Memory B cell (primary cell): ENCODE results near the gene OR52B4.
A peak's percentile ranks its signal among the peaks of the same experiment; 100 is the strongest.
"Not testable (repeated sequence)": the region's sequence is repeated elsewhere in the genome, so short reads cannot be mapped to it uniquely, and the experiment has no call there.

Experiments
- ATAC-seq: fragments of 150-1000 bp; cut with Tn5 transposase; 2 replicates; pipeline ENCODE4 v1.10.0; 2021; ENCODE audit warnings: low read depth, mild to moderate bottlenecking, moderate library complexity
- DNase-seq, 2 donors: peaks; one replicate each; pipeline ENCODE4 v3.0.0; 2022; ENCODE audit warnings: low spot score in 2 of 2
- H3K27ac Mint-ChIP-seq: one replicate; pipeline ENCODE4 v1.8.0; 2022; ENCODE audit warnings: mild to moderate bottlenecking, moderate library complexity, mixed read lengths
- H3K27me3 Mint-ChIP-seq: one replicate; pipeline ENCODE4 v1.8.0; 2022; ENCODE audit warnings: mixed read lengths
- H3K36me3 Mint-ChIP-seq: one replicate; pipeline ENCODE4 v1.8.0; 2022; ENCODE audit warnings: mild to moderate bottlenecking, mixed read lengths
- H3K4me1 Mint-ChIP-seq: one replicate; pipeline ENCODE4 v1.8.0; 2022; ENCODE audit warnings: mixed read lengths
- H3K4me3 Mint-ChIP-seq: one replicate; pipeline ENCODE4 v1.8.0; 2022; ENCODE audit warnings: mild to moderate bottlenecking, moderate library complexity, mixed read lengths
- H3K9me3 Mint-ChIP-seq: one replicate; pipeline ENCODE4 v1.8.0; 2022; ENCODE audit warnings: mixed read lengths

OR52B4 gene

GRCh38 chr11:4368286-4368685 is at the start of gene OR52B4:
Gene OR52B4, minus strand, starts transcription at chr11:4368386. Its CDS starts 91 bp downstream, at chr11:4368295.
- peaks cover 4% of the 10 kb centered on the region for H3K9me3 Mint-ChIP-seq
- H3K36me3 Mint-ChIP-seq, result peaks cover 2% of the 10 kb centered on the region
- no peaks in the 10 kb centered on the region for H3K4me1 Mint-ChIP-seq
- ATAC-seq (no peak), DNase-seq (no peak)
- H3K27ac Mint-ChIP-seq, result no peak within 1 kb of the TSS
- H3K4me3 Mint-ChIP-seq, result no peak within 1 kb of the TSS
- peaks cover 1% of the 10 kb centered on the region for H3K27me3 Mint-ChIP-seq

GRCh38 chr11:4416816-4417215 is 48.6 kb upstream of the OR52B4 start:
- Mint-ChIP-seq H3K4me1 (no peaks in the 10 kb centered on the region), H3K27ac (no peak overlapping the region), H3K27me3 (peaks cover 5% of the 10 kb centered on the region), H3K36me3 (no peaks in the 10 kb centered on the region), H3K9me3 (no peaks in the 10 kb centered on the region), H3K4me3 (no peak overlapping the region)
- no peak for ATAC-seq
- DNase-seq, result no peak

- ATAC-seq (no peak), DNase-seq (no peak)
- Mint-ChIP-seq H3K27ac (no peak overlapping the region), H3K4me3 (no peak overlapping the region), H3K27me3 (peaks cover 5% of the 10 kb centered on the region), H3K9me3 (no peaks in the 10 kb centered on the region), H3K36me3 (no peaks in the 10 kb centered on the region), H3K4me1 (no peaks in the 10 kb centered on the region)
These were observed 48.1 kb upstream of the OR52B4 start for GRCh38 chr11:4416306-4416705.

- H3K4me1 Mint-ChIP-seq, H3K36me3 Mint-ChIP-seq, H3K27ac Mint-ChIP-seq, H3K9me3 Mint-ChIP-seq, H3K4me3 Mint-ChIP-seq, DNase-seq, ATAC-seq: not testable (repeated sequence)
- H3K27me3 Mint-ChIP-seq, result peaks cover 16% of the 10 kb centered on the region
These were observed 38.0 kb upstream of the OR52B4 start for GRCh38 chr11:4406206-4406605.

- H3K27me3 Mint-ChIP-seq, result peaks cover 3% of the 10 kb centered on the region
- DNase-seq (no peak), ATAC-seq (peak; percentile 1)
- H3K4me1 Mint-ChIP-seq, result peaks cover 26% of the 10 kb centered on the region
- peak overlapping the region; percentile 95 for H3K27ac Mint-ChIP-seq
- H3K4me3 Mint-ChIP-seq, result peak overlapping the region; percentile 94
- H3K9me3 Mint-ChIP-seq, result peaks cover 2% of the 10 kb centered on the region
- H3K36me3 Mint-ChIP-seq, result peaks cover 30% of the 10 kb centered on the region
These were observed 25.7 kb upstream of the OR52B4 start for GRCh38 chr11:4393858-4394223.

- peaks cover 2% of the 10 kb centered on the region for H3K27me3 Mint-ChIP-seq
- H3K4me1 Mint-ChIP-seq, result peaks cover 26% of the 10 kb centered on the region
- peak within 1 kb of the TSS; percentile 94 for H3K4me3 Mint-ChIP-seq
- DNase-seq, result peak; percentile 82 to 88
- peaks cover 33% of the 10 kb centered on the region for H3K36me3 Mint-ChIP-seq
- H3K27ac Mint-ChIP-seq, result peak within 1 kb of the TSS; percentile 95
- H3K9me3 Mint-ChIP-seq, result peaks cover 1% of the 10 kb centered on the region
- peak; percentile 99 for ATAC-seq
These were observed 25.1 kb upstream of the OR52B4 start, which contains the start of gene TRIM21 for GRCh38 chr11:4393209-4393857. Gene TRIM21, minus strand, starts transcription at chr11:4393702. Its CDS starts 3,293 bp downstream, at chr11:4390409.

GRCh38 chr11:4388221-4388620 is 20.0 kb upstream of the OR52B4 start:
- ATAC-seq (no peak), DNase-seq (no peak)
- Mint-ChIP-seq H3K36me3 (peaks cover 67% of the 10 kb centered on the region), H3K9me3 (no peaks in the 10 kb centered on the region), H3K4me3 (no peak overlapping the region), H3K27ac (no peak overlapping the region), H3K4me1 (peaks cover 18% of the 10 kb centered on the region), H3K27me3 (no peaks in the 10 kb centered on the region)

- Mint-ChIP-seq H3K4me1 (peaks cover 3% of the 10 kb centered on the region), H3K9me3 (no peaks in the 10 kb centered on the region), H3K27me3 (no peaks in the 10 kb centered on the region), H3K4me3 (no peak overlapping the region), H3K36me3 (peaks cover 59% of the 10 kb centered on the region), H3K27ac (no peak overlapping the region)
- no peak for ATAC-seq
- no peak for DNase-seq
These were observed 18.0 kb upstream of the OR52B4 start for GRCh38 chr11:4385978-4386740.

- Mint-ChIP-seq H3K4me1 (no peaks in the 10 kb centered on the region), H3K27me3 (no peaks in the 10 kb centered on the region), H3K36me3 (peaks cover 32% of the 10 kb centered on the region), H3K4me3 (no peak overlapping the region), H3K9me3 (no peaks in the 10 kb centered on the region), H3K27ac (no peak overlapping the region)
- DNase-seq (no peak), ATAC-seq (no peak)
These were observed 13.7 kb upstream of the OR52B4 start for GRCh38 chr11:4381901-4382300.

- Mint-ChIP-seq H3K4me1 (no peaks in the 10 kb centered on the region), H3K36me3 (no peaks in the 10 kb centered on the region), H3K9me3 (no peaks in the 10 kb centered on the region), H3K27me3 (peaks cover 1% of the 10 kb centered on the region), H3K4me3 (no peak overlapping the region), H3K27ac (no peak overlapping the region)
- ATAC-seq (no peak), DNase-seq (no peak)
These were observed 7.4 kb upstream of the OR52B4 start for GRCh38 chr11:4375431-4376140.

- no peak overlapping the region for H3K4me3 Mint-ChIP-seq
- no peaks in the 10 kb centered on the region for H3K4me1 Mint-ChIP-seq
- no peak for ATAC-seq
- no peaks in the 10 kb centered on the region for H3K36me3 Mint-ChIP-seq
- peaks cover 1% of the 10 kb centered on the region for H3K27me3 Mint-ChIP-seq
- no peak for DNase-seq
- no peaks in the 10 kb centered on the region for H3K9me3 Mint-ChIP-seq
- H3K27ac Mint-ChIP-seq, result no peak overlapping the region
These were observed 2.0 kb upstream of the OR52B4 start for GRCh38 chr11:4370166-4370565.

- ATAC-seq, H3K4me1 Mint-ChIP-seq, H3K27me3 Mint-ChIP-seq, H3K4me3 Mint-ChIP-seq, H3K27ac Mint-ChIP-seq, H3K36me3 Mint-ChIP-seq, H3K9me3 Mint-ChIP-seq, DNase-seq: not testable (repeated sequence)
These were observed 20.0 kb downstream of the OR52B4 start for GRCh38 chr11:4348142-4348541.

- H3K36me3 Mint-ChIP-seq, ATAC-seq, DNase-seq, H3K4me1 Mint-ChIP-seq, H3K4me3 Mint-ChIP-seq, H3K9me3 Mint-ChIP-seq, H3K27ac Mint-ChIP-seq, H3K27me3 Mint-ChIP-seq: not testable (repeated sequence)
These were observed 22.8 kb downstream of the OR52B4 start for GRCh38 chr11:4345366-4345765.

- not testable (repeated sequence) for H3K4me3 Mint-ChIP-seq, ATAC-seq, H3K27ac Mint-ChIP-seq, H3K27me3 Mint-ChIP-seq, H3K4me1 Mint-ChIP-seq, H3K9me3 Mint-ChIP-seq, DNase-seq, H3K36me3 Mint-ChIP-seq
These were observed 33.8 kb downstream of the OR52B4 start for GRCh38 chr11:4334356-4334755.
